GM21447 (cell line): ENCODE data around the gene MAPK8IP1.

Source experiments
- ATAC-seq: cut with Tn5 transposase; IDR thresholded peaks from one replicate; pipeline ENCODE4 v1.9.1; 2021; ENCODE audit not compliant: unreplicated experiment

MAPK8IP1 gene

DNA sequence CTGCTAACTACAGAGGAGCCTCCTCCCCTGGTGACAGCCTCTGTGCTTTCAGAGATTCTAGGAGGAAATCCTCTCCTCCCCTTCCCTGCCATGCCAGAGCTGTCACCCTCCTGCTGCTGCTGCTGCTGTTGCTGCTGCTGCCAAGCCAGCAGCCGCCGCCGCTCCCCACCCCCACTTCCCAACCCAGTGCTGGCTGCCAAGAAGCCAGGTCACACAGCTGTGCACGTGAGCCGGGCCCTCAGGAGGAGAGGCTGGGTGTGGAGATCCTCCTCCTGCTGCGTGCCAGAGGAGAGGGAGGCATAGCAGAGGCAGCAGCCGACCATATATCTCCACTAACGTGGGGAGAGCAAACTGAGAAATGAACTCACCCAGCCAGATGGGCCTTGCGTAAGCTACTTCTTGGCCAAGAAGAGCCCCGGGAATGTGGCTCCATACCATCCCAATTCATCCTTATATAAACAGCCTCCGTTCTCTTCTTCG, 25.8 kb upstream of the MAPK8IP1 start:
- ATAC-seq: no peak

DNA sequence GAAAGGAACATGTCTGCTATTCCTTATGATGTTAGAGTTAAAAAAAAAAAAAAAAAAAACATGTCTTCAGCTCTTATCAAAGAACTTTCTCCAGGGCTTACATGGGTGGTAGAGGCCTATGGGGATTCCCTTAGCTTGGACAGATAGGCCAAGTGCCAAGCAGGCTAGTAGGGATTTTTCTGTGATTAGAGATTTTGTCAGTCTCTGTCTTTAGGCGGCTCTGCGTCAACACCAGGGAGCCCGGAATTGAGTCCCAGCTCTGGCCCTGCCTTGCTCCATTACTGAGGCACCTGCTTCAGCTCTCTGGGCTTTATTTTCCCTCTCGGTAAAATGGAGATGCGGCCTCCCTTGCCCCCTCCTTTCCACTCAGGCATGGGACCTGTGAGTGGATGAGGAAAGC, 25.1 kb upstream of the MAPK8IP1 start:
- no peak for ATAC-seq

GRCh38 chr11:45860764-45861510, 24.5 kb upstream of the MAPK8IP1 start:
- no peak for ATAC-seq

DNA sequence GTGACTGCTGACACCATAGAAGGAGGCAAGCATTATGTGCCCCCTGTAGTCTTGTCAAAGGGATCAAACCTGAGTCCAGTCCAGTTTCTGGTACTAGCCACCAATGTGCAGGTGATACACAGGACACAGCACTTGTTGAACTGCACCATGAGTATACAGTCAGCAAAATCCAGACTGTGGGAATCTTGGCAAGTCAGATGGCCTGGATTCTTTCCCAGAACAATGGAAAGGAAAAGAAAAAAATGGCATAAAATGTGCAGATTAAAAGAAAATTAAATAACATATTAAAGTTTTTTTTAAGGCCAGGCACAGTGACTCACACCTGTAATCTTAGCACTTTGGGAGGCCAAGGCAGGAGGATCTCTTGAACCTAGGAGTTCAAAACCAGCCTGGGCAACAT, 21.4 kb upstream of the MAPK8IP1 start:
- no peak for ATAC-seq

GRCh38 chr11:45869551-45869950, 15.9 kb upstream of the MAPK8IP1 start:
- no peak for ATAC-seq

- no peak for ATAC-seq
Measured at GRCh38 chr11:45870706-45871105, 14.7 kb upstream of the MAPK8IP1 start.

- ATAC-seq: no peak
Measured at GRCh38 chr11:45871638-45872037, 13.8 kb upstream of the MAPK8IP1 start.

DNA sequence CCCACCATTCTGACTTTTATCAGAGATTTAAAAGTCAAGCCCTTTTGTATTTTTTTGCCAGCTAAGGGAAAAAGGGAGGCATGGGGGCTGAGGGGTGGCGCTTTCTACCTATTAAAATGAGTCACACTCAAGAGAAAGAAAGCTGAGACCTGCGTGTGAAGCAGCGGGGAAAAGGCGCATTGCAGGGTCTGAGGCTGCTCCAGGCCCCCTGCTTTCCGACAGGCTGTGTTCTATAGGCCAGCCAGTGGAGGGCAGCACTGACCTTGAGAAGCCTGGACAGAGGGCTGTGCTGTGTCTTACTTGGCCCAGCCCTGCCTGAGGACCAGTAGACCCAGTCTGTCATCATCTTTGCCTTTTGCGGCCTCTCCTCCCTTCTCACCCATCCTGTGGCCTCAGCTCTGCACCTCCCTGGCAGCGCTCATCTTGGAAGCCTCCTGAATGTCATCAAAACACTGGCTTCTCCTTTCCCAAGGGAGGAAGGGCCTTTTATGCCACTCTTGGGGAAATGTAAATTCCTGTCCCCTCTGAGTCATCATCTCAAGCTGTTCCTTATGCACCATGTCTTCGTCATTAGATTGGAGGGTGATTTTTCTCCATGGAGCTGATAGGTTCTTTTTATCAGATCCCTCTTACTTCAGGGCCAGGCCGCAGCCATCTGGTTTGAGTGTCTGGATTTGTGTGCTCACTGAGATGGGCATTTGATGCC, 12.6 kb upstream of the MAPK8IP1 start:
- no peak for ATAC-seq

DNA sequence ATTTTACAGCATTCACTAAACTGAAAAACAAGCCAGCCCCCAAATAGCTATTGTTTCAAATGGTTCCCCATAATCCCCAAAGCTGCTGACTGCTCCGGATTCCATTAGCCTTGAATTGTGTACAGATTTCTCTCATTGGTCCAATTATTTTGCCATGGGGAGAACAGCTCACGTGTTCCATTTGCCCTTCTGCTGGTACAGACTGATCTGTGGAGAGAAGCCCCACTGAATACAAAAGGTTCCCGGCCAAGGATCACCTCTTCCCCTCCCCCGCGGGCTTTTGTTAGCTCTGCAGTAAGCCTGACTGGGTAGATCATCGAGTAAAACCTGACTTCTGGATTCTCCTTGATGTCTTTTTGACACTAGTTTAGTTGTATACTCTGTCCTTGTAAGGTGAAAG, 9.1 kb upstream of the MAPK8IP1 start:
- no peak for ATAC-seq

GRCh38 chr11:45877221-45877620, 8.2 kb upstream of the MAPK8IP1 start:
- no peak for ATAC-seq

DNA sequence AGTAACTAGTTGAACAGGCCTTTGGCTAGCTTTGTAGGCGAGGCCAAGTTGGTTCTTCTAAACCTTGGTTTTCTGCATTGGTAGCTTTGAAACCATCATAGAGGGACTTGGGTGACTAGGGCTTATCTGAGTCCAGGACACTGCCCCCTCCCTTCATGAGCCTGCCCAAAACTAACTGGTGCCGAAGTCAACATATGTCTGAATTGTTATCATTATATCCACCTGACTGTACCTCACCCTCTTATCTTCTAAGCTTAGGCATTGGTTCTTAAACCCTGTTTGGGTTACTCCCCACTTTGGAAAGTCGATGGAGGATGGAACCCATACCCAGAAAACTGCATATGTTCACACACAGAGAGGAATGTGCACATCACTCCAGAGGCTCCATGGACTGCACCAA, 7.6 kb upstream of the MAPK8IP1 start:
- ATAC-seq: no peak

- ATAC-seq: no peak
Measured at GRCh38 chr11:45879803-45880686, 5.4 kb upstream of the MAPK8IP1 start.

- ATAC-seq: no peak
Measured at GRCh38 chr11:45880772-45881570, 4.5 kb upstream of the MAPK8IP1 start.

- no peak for ATAC-seq
Measured at GRCh38 chr11:45881708-45882368, 3.6 kb upstream of the MAPK8IP1 start.

- no peak for ATAC-seq
Measured at GRCh38 chr11:45884596-45885185, 760 bp upstream of the MAPK8IP1 start.

DNA sequence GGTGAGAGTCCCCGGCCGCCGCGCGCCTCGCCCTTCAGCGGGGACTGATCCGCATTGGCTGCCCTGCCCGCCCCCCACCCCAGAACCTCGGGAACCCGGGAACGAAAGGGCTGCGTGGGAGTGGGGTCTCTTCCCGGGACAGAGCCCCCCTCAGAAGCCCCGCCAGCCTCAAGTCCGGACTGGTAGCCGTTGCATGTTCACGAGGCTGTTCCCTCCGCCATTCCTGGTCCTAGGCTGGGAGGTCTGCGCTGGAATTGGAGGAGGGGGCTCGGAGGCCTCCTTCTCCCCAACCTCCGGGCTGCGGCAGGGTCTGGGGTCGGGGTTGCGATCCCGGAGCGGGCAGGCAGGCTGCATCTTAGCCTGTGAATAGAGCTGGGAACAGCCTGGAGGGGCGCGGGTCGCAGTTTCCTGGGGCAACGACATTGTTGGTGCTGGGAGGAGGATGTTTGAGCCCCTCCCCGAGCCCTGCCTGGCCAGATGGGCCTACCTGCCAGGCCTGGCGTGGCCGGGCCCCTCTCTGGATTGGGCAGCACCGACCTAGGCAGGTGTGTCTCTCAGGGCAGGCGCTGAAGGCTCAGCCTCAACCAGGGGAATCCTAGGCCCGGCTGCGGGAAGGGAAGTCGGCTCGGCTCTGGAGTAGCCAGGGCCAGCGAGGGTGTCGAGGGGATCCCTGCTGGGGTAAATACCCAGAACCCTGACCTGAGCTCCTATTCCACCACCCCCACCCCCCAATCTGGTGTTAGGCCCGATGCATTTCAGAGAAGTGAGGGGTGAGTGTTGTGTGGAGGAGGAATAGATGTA, 670 bp downstream of the MAPK8IP1 start:
- no peak for ATAC-seq

- no peak for ATAC-seq
Measured at GRCh38 chr11:45886816-45887520, 1.5 kb downstream of the MAPK8IP1 start.

GRCh38 chr11:45887587-45887986, 2.1 kb downstream of the MAPK8IP1 start:
- ATAC-seq: no peak
